GM23338 (cell line): Measurements from ENCODE around the gene GAPVD1. TPM values are rescaled to one million over a fixed set of nuclear protein-coding genes. Genes with fewer than 3 reads are reported as not detected.

Experiments used
- ATAC-seq: fragments of 200-7000 bp; cut with Tn5 transposase; 3 replicates; pipeline ENCODE4 v1.9.1; 2020
- DNase-seq: peaks from one replicate; pipeline ENCODE4 v3.0.0-alpha.2; 2015; ENCODE audit warnings: low spot score
- H2AFZ ChIP-seq: fragments of 200-600 bp; sonication (generic); 2 replicates; pipeline ENCODE4 v1.8.0; 2016; ENCODE audit warnings: antibody characterized with exemption, mild to moderate bottlenecking, moderate library complexity
- H3F3A ChIP-seq: fragments of 200-600 bp; sonication (generic); replicated peaks from 2 replicates; pipeline ENCODE4 v1.8.0; 2017; ENCODE audit warnings: antibody characterized with exemption, mixed run types, low read depth
- H3K27ac ChIP-seq: fragments of 200-600 bp; sonication (generic); 2 replicates; pipeline ENCODE4 v1.6.1; 2016; ENCODE audit warnings: low read depth
- H3K27me3 ChIP-seq: fragments of 200-600 bp; sonication (generic); 2 replicates; pipeline ENCODE4 v1.8.0; 2016; ENCODE audit warnings: mild to moderate bottlenecking, mixed run types, moderate library complexity; ENCODE audit not compliant: insufficient read depth
- H3K36me3 ChIP-seq: fragments of 200-600 bp; sonication (generic); 2 replicates; pipeline ENCODE4 v1.8.0; 2016; ENCODE audit warnings: mild to moderate bottlenecking; ENCODE audit not compliant: insufficient read depth
- H3K4me1 ChIP-seq: fragments of 200-600 bp; sonication (generic); 2 replicates; pipeline ENCODE4 v1.8.0; 2016; ENCODE audit warnings: mild to moderate bottlenecking, moderate library complexity; ENCODE audit not compliant: insufficient read depth
- H3K4me2 ChIP-seq: fragments of 200-600 bp; sonication (generic); 2 replicates; pipeline ENCODE4 v1.7.1; 2017; ENCODE audit warnings: mixed run types
- H3K4me3 ChIP-seq: fragments of 200-600 bp; sonication (generic); 2 replicates; pipeline ENCODE4 v1.6.1; 2016; ENCODE audit warnings: mixed run types
- H3K79me2 ChIP-seq: fragments of 200-600 bp; sonication (generic); replicated peaks from 2 replicates; pipeline ENCODE4 v1.8.0; 2017; ENCODE audit warnings: mild to moderate bottlenecking; ENCODE audit not compliant: insufficient read depth
- H3K9me2 ChIP-seq: fragments of 200-600 bp; sonication (generic); 2 replicates; pipeline ENCODE4 v1.8.0; 2017; ENCODE audit not compliant: insufficient read depth
- H4K20me1 ChIP-seq: fragments of 200-600 bp; sonication (generic); replicated peaks from 2 replicates; pipeline ENCODE4 v1.8.0; 2017; ENCODE audit warnings: mild to moderate bottlenecking; ENCODE audit not compliant: insufficient read depth
- H3K27ac Mint-ChIP-seq: 2 replicates; pipeline ENCODE4 v1.8.0; 2020; ENCODE audit warnings: inconsistent platforms, mild to moderate bottlenecking, moderate library complexity, mixed read lengths
- H3K27me3 Mint-ChIP-seq: 3 replicates; pipeline ENCODE4 v1.8.0; 2022; ENCODE audit warnings: low read depth, mild to moderate bottlenecking, moderate library complexity, mixed read lengths, inconsistent platforms; ENCODE audit not compliant: insufficient read depth, poor library complexity
- H3K36me3 Mint-ChIP-seq: 3 replicates; pipeline ENCODE4 v1.8.0; 2021; ENCODE audit warnings: low read depth, mild to moderate bottlenecking, inconsistent platforms, moderate library complexity, mixed read lengths
- H3K4me1 Mint-ChIP-seq: 3 replicates; pipeline ENCODE4 v1.8.0; 2020; ENCODE audit warnings: mild to moderate bottlenecking, inconsistent platforms, mixed read lengths
- H3K4me3 Mint-ChIP-seq: 3 replicates; pipeline ENCODE4 v1.8.0; 2021; ENCODE audit warnings: moderate library complexity, mild to moderate bottlenecking, inconsistent platforms, mixed read lengths
- H3K9me3 Mint-ChIP-seq: 3 replicates; pipeline ENCODE4 v1.8.0; 2020; ENCODE audit warnings: moderate library complexity, mild to moderate bottlenecking, inconsistent platforms, mixed read lengths
- CREB1 ChIP-seq: fragments of 250-450 bp; sonication (Bioruptor Pico); IDR thresholded peaks from 2 replicates; pipeline ENCODE4 v1.5.0; 2020; ENCODE audit warnings: low read depth, mild to moderate bottlenecking, moderate library complexity
- ETS1 ChIP-seq: IDR thresholded peaks from 2 replicates; pipeline ENCODE4 v1.6.1; 2016; ENCODE audit warnings: antibody characterized with exemption
- EZH2 ChIP-seq: fragments of 200-600 bp; sonication (generic); IDR thresholded peaks from one replicate; pipeline ENCODE4 v1.8.0; 2017; ENCODE audit warnings: antibody characterized with exemption, mild to moderate bottlenecking, low read depth; ENCODE audit not compliant: unreplicated experiment
- polyA plus RNA-seq: library from polyadenylated mRNA; unstranded; fragments of >200 nt; fragmentation: Nextera tagmentation; extraction: Ambion mirVana; gene quantifications from 2 replicates; pipeline ENCODE4 v1.2.1, GENCODE V29; 2016
- total RNA-seq: library from RNA; depleted of rRNA; stranded (reverse); fragments of >200 nt; shearing (Covaris generic); gene quantifications from 2 replicates; pipeline ENCODE4 v1.2.3, GENCODE V29; 2014
- TF ChIP-seq, protein P1 (sequence below): fragments of 250-450 bp; sonication (Bioruptor Pico); IDR thresholded peaks from 2 replicates; pipeline ENCODE4 v1.5.0; 2020; ENCODE audit warnings: mild to moderate bottlenecking, moderate library complexity

GAPVD1 gene
- total and polyA plus RNA-seq, 2 experiments from 2014 or later, result 19.2 to 34.6 TPM

GRCh38 chr9:125377584-125378250 is 116.1 kb downstream of the GAPVD1 start:
- Histone ChIP-seq H3K4me2 (no peak overlapping the region), H3K36me3 (no peaks in the 10 kb centered on the region), H3F3A (no peaks in the 10 kb centered on the region), H3K9me2 (no peaks in the 10 kb centered on the region), H3K4me3 (no peak overlapping the region), H3K79me2 (no peaks in the 10 kb centered on the region), H3K27ac (no peak overlapping the region), H3K4me1 (peaks cover 6% of the 10 kb centered on the region), H2AFZ (no peak overlapping the region), H3K27me3 (no peaks in the 10 kb centered on the region), H4K20me1 (no peaks in the 10 kb centered on the region)
- H3K36me3 Mint-ChIP-seq, result no peaks in the 10 kb centered on the region
- peaks cover 10% of the 10 kb centered on the region for H3K27me3 Mint-ChIP-seq
- TF ChIP-seq CREB1 (CRISPR knock-in tag) (no peak), EZH2 (no peak), ETS1 (no peak)
- TF ChIP-seq, protein P1, sequence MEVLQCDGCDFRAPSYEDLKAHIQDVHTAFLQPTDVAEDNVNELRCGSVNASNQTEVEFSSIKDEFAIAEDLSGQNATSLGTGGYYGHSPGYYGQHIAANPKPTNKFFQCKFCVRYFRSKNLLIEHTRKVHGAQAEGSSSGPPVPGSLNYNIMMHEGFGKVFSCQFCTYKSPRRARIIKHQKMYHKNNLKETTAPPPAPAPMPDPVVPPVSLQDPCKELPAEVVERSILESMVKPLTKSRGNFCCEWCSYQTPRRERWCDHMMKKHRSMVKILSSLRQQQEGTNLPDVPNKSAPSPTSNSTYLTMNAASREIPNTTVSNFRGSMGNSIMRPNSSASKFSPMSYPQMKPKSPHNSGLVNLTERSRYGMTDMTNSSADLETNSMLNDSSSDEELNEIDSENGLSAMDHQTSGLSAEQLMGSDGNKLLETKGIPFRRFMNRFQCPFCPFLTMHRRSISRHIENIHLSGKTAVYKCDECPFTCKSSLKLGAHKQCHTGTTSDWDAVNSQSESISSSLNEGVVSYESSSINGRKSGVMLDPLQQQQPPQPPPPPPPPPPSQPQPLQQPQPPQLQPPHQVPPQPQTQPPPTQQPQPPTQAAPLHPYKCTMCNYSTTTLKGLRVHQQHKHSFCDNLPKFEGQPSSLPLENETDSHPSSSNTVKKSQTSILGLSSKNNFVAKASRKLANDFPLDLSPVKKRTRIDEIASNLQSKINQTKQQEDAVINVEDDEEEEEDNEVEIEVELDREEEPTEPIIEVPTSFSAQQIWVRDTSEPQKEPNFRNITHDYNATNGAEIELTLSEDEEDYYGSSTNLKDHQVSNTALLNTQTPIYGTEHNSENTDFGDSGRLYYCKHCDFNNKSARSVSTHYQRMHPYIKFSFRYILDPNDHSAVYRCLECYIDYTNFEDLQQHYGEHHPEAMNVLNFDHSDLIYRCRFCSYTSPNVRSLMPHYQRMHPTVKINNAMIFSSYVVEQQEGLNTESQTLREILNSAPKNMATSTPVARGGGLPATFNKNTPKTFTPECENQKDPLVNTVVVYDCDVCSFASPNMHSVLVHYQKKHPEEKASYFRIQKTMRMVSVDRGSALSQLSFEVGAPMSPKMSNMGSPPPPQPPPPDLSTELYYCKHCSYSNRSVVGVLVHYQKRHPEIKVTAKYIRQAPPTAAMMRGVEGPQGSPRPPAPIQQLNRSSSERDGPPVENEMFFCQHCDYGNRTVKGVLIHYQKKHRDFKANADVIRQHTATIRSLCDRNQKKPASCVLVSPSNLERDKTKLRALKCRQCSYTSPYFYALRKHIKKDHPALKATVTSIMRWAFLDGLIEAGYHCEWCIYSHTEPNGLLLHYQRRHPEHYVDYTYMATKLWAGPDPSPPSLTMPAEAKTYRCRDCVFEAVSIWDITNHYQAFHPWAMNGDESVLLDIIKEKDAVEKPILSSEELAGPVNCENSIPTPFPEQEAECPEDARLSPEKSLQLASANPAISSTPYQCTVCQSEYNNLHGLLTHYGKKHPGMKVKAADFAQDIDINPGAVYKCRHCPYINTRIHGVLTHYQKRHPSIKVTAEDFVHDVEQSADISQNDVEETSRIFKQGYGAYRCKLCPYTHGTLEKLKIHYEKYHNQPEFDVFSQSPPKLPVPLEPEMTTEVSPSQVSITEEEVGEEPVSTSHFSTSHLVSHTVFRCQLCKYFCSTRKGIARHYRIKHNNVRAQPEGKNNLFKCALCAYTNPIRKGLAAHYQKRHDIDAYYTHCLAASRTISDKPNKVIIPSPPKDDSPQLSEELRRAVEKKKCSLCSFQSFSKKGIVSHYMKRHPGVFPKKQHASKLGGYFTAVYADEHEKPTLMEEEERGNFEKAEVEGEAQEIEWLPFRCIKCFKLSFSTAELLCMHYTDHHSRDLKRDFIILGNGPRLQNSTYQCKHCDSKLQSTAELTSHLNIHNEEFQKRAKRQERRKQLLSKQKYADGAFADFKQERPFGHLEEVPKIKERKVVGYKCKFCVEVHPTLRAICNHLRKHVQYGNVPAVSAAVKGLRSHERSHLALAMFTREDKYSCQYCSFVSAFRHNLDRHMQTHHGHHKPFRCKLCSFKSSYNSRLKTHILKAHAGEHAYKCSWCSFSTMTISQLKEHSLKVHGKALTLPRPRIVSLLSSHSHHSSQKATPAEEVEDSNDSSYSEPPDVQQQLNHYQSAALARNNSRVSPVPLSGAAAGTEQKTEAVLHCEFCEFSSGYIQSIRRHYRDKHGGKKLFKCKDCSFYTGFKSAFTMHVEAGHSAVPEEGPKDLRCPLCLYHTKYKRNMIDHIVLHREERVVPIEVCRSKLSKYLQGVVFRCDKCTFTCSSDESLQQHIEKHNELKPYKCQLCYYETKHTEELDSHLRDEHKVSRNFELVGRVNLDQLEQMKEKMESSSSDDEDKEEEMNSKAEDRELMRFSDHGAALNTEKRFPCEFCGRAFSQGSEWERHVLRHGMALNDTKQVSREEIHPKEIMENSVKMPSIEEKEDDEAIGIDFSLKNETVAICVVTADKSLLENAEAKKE (CRISPR knock-in tag), result no peak
- no peak overlapping the region for H3K4me3 Mint-ChIP-seq
- no peak for ATAC-seq
- H3K9me3 Mint-ChIP-seq, result no peaks in the 10 kb centered on the region
- H3K27ac Mint-ChIP-seq, result no peak overlapping the region
- DNase-seq, result no peak
- H3K4me1 Mint-ChIP-seq, result peaks cover 12% of the 10 kb centered on the region
